Thoracic aorta (tissue), 2 donors: Measurements from ENCODE around the gene OLIG2. TPM values are rescaled to one million over a fixed set of nuclear protein-coding genes. Genes with fewer than 3 reads are reported as not detected.

Source experiments
- ATAC-seq: fragments of 150-250 bp; one replicate; pipeline ENCODE4 v1.8.0; 2017; ENCODE audit warnings: low read depth; ENCODE audit not compliant: insufficient number of reproducible peaks, low FRiP score
- DNase-seq: peaks from one replicate; pipeline ENCODE4 v3.0.0-alpha.2; 2020; ENCODE audit warnings: low spot score
- H3K27ac ChIP-seq, 2 donors: fragments of 200-600 bp; sonication (generic); 1 replicate in 1 of 2; 2 replicates in 1 of 2; pipeline ENCODE4 v1.5.1; 2016; ENCODE audit warnings: mild to moderate bottlenecking in 2 of 2, moderate library complexity in 2 of 2
- H3K27me3 ChIP-seq: fragments of 200-600 bp; sonication (generic); replicated peaks from 2 replicates; pipeline ENCODE4 v1.6.0; 2016; ENCODE audit warnings: mild to moderate bottlenecking; ENCODE audit not compliant: insufficient read depth
- H3K36me3 ChIP-seq: fragments of 200-600 bp; sonication (generic); one replicate; pipeline ENCODE4 v1.5.1; 2016
- H3K4me1 ChIP-seq, 2 donors: fragments of 200-600 bp; sonication (generic); 1 replicate in 1 of 2; 2 replicates in 1 of 2; pipeline versions ENCODE4 v1.5.1 to v1.6.0; 2016; ENCODE audit warnings: low read depth in 2 of 2, mild to moderate bottlenecking in 1 of 2; ENCODE audit not compliant: control insufficient read depth in 1 of 2
- H3K4me3 ChIP-seq: fragments of 200-600 bp; sonication (generic); 2 replicates; pipeline ENCODE4 v1.5.1; 2016; ENCODE audit warnings: mild to moderate bottlenecking
- H3K9me3 ChIP-seq: fragments of 200-600 bp; sonication (generic); 2 replicates; pipeline ENCODE4 v1.5.1; 2016
- total RNA-seq, 2 donors: library from RNA; depleted of rRNA; stranded (reverse); fragments of >200 nt; gene quantifications; one replicate each; pipeline versions ENCODE4 v1.1.0 to v1.2.3, GENCODE V29; 2016
- TF ChIP-seq, protein P1 (sequence below): fragments of 200-600 bp; sonication (generic); IDR thresholded peaks from one replicate; pipeline ENCODE4 v1.5.1; 2019; ENCODE audit warnings: antibody characterized with exemption

Gene OLIG2
- total RNA-seq, 2 donors from 2014 or later, result not detected

DNA sequence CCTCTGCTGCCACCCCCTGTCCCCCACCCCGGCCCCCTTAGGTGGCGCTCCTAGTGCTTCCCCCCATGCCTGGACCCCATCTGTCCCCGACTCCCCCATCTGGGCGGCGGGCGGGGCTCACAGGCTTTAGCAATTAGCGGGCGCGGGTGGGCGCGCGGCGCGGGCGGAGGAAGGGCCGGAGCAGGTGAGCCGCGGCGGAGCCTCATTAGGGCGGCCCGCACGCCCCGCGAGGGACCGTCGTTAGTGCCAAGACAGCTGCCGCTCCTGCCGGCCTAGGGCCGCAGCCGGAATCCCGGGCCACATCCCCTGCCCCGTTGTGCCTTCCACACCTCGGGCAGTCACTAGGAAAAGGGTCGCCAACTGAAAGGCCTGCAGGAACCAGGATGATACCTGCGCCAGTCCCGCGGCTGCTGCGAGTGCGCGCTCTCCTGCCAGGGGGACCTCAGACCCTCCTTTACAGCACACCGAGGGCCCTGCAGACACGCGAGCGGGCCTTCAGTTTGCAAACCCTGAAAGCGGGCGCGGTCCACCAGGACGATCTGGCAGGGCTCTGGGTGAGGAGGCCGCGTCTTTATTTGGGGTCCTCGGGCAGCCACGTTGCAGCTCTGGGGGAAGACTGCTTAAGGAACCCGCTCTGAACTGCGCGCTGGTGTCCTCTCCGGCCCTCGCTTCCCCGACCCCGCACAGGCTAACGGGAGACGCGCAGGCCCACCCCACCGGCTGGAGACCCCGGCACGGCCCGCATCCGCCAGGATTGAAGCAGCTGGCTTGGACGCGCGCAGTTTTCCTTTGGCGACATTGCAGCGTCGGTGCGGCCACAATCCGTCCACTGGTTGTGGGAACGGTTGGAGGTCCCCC lies 7.6 kb downstream of the OLIG2 start:
- Histone ChIP-seq H3K27ac (no peak overlapping the region), H3K27me3 (no peaks in the 10 kb centered on the region)
- ATAC-seq, result no peak

DNA sequence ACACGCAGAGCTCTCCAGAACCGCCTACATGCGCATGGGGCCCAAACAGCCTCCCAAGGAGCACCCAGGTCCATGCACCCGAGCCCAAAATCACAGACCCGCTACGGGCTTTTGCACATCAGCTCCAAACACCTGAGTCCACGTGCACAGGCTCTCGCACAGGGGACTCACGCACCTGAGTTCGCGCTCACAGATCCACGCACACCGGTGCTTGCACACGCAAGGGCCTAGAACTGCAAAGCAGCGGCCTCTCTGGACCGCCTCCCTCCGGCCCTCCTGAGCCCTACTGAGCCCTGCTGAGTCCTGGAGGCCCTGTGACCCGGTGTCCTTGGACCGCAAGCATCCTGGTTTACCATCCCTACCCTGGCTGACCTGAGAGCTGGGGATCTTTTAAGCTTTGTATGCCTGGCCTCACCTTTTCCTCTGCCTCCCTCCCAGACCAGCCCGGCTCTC lies 8.3 kb downstream of the OLIG2 start:
- DNase-seq (no peak), ATAC-seq (no peak)
- Histone ChIP-seq H3K9me3 (no peaks in the 10 kb centered on the region), H3K4me3 (no peak overlapping the region), H3K4me1 (peaks cover 5 to 11% of the 10 kb centered on the region in 2 donors), H3K27ac (no peak overlapping the region), H3K27me3 (no peaks in the 10 kb centered on the region), H3K36me3 (no peaks in the 10 kb centered on the region)
- TF ChIP-seq, protein P1, sequence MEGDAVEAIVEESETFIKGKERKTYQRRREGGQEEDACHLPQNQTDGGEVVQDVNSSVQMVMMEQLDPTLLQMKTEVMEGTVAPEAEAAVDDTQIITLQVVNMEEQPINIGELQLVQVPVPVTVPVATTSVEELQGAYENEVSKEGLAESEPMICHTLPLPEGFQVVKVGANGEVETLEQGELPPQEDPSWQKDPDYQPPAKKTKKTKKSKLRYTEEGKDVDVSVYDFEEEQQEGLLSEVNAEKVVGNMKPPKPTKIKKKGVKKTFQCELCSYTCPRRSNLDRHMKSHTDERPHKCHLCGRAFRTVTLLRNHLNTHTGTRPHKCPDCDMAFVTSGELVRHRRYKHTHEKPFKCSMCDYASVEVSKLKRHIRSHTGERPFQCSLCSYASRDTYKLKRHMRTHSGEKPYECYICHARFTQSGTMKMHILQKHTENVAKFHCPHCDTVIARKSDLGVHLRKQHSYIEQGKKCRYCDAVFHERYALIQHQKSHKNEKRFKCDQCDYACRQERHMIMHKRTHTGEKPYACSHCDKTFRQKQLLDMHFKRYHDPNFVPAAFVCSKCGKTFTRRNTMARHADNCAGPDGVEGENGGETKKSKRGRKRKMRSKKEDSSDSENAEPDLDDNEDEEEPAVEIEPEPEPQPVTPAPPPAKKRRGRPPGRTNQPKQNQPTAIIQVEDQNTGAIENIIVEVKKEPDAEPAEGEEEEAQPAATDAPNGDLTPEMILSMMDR, result no peak

More for the DNA sequence above, 7.6 kb downstream of the OLIG2 start:
- H3K36me3 ChIP-seq, result no peaks in the 10 kb centered on the region
- DNase-seq, result no peak
- peaks cover 8 to 18% of the 10 kb centered on the region in 2 donors for H3K4me1 ChIP-seq
- H3K4me3 ChIP-seq, result no peak overlapping the region
- H3K9me3 ChIP-seq, result no peaks in the 10 kb centered on the region
- TF ChIP-seq, protein P1, result no peak

DNA sequence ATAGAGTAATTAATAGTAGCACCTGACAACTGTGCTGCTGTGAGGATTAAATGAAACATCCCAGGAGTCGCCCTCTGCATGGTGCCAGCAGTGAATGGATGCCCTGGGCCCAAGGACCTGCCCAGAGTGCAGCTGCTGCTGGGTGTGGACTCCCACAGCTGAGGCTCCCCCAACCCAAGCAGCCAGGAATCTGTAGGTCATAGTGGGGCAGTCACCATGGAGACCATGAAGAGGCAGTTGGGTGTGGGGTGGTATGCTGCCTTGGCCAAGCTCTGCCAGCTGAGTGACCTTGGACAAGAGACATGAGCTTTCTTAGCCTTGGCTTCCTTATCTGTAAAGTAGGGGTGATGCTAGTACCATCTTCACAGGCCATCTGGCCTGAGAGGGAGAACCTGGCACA lies 9.4 kb downstream of the OLIG2 start:
- H3K4me1 ChIP-seq, result no peaks in the 10 kb centered on the region
- TF ChIP-seq, protein P1, result no peak
- DNase-seq (no peak), ATAC-seq (no peak)
- H3K9me3 ChIP-seq, result no peaks in the 10 kb centered on the region
- H3K27ac ChIP-seq, result no peak overlapping the region
- no peaks in the 10 kb centered on the region for H3K36me3 ChIP-seq
- H3K27me3 ChIP-seq, result no peaks in the 10 kb centered on the region
- no peak overlapping the region for H3K4me3 ChIP-seq

DNA sequence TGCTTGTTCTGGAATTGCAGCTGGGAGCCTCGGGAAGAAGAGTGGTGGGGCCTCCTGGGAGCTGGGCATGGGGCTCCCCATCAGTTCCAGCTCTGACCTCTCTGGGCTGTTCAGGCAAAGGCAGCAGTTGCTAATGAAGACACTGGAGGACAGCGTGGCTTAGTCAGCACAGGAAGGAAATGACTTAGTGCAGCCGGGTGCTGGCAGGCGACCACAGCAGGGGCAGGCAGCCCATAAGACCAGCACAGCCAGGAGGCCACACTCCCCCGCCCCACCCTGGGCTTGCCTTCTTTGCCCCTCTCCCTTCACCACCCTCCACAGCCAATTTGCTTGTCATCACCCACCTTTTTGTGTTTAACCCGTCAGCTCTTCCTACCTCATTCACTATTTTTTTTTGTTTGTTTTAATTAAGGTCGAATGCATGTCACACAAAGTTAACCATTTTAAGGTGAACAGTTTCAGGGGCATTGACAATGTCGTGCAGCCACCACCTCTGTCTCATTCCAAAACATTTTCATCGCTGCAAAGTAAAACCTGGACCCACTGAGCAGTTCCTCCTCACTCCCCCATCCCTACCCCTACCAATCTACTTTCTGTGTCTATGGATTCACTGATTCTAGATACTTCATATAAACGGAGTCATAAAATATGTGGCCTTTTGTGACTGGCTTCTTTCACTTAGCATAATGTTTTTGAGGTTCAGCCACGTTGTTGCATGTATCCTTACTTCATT lies 10.9 kb downstream of the OLIG2 start:
- no peaks in the 10 kb centered on the region for H3K27me3 ChIP-seq
- no peaks in the 10 kb centered on the region for H3K9me3 ChIP-seq
- no peaks in the 10 kb centered on the region for H3K36me3 ChIP-seq
- no peak overlapping the region for H3K27ac ChIP-seq
- no peak for DNase-seq
- no peaks in the 10 kb centered on the region for H3K4me1 ChIP-seq
- H3K4me3 ChIP-seq, result no peak overlapping the region
- no peak for ATAC-seq
- TF ChIP-seq, protein P1, result no peak

DNA sequence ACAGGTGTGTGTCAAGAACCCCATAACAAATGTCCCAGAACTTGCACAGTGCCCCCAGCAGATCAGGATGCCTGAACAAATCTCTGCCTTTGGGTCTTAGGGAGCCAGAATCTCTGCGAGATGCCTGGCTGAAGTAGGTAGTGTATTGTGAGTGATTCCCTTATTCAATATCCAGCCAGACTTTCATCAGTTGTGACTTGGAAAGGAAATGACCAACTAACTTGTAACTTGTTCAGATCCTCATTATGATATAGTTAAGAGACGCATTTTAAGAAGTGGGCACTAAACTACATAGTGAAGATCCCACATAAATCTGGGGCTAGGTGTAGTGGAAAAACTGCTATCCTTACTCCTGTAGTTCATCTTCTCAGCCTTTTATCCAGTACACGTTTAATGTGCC lies 11.8 kb downstream of the OLIG2 start:
- no peak for DNase-seq
- H3K36me3 ChIP-seq, result no peaks in the 10 kb centered on the region
- no peaks in the 10 kb centered on the region for H3K4me1 ChIP-seq
- no peak overlapping the region for H3K4me3 ChIP-seq
- no peak overlapping the region for H3K27ac ChIP-seq
- ATAC-seq, result no peak
- no peaks in the 10 kb centered on the region for H3K9me3 ChIP-seq
- H3K27me3 ChIP-seq, result no peaks in the 10 kb centered on the region
- TF ChIP-seq, protein P1, result no peak
